Neutrophil (primary cell): ENCODE data around the gene PALLD.

Source experiments
- H3K27ac ChIP-seq: fragments of 200-600 bp; sonication (generic); 2 replicates; pipeline ENCODE4 v1.5.1; 2016; ENCODE audit warnings: mild to moderate bottlenecking, moderate library complexity
- H3K27me3 ChIP-seq: fragments of 200-600 bp; sonication (generic); 2 replicates; pipeline ENCODE4 v1.6.0; 2016; ENCODE audit warnings: mild to moderate bottlenecking
- H3K36me3 ChIP-seq: fragments of 200-600 bp; sonication (generic); 2 replicates; pipeline ENCODE4 v1.5.1; 2017
- H3K4me1 ChIP-seq, 2 experiments: fragments of 200-600 bp in 1 of 2; sonication (generic) in 1 of 2; 1 replicate in 1 of 2; 2 replicates in 1 of 2; pipeline versions ENCODE4 v1.5.1 to v1.6.1; 2013 to 2016; ENCODE audit warnings: low read depth in 1 of 2, low read length in 1 of 2, mild to moderate bottlenecking in 1 of 2, moderate library complexity in 1 of 2; ENCODE audit not compliant: control insufficient read depth in 1 of 2, insufficient read depth in 1 of 2
- H3K4me3 ChIP-seq, 2 experiments: fragments of 200-600 bp in 1 of 2; sonication (generic) in 1 of 2; 1 replicate in 1 of 2; 2 replicates in 1 of 2; pipeline ENCODE4 v1.5.1; 2013 to 2016; ENCODE audit warnings: low read depth in 1 of 2, low read length in 1 of 2, mild to moderate bottlenecking in 1 of 2, moderate library complexity in 1 of 2
- H3K9me3 ChIP-seq: fragments of 200-600 bp; sonication (generic); 2 replicates; pipeline ENCODE4 v1.5.1; 2016
- TF ChIP-seq, protein P1 (sequence below): fragments of 200-600 bp; sonication (generic); IDR thresholded peaks from 2 replicates; pipeline ENCODE4 v1.5.1; 2016; ENCODE audit warnings: antibody characterized with exemption

Gene PALLD

DNA sequence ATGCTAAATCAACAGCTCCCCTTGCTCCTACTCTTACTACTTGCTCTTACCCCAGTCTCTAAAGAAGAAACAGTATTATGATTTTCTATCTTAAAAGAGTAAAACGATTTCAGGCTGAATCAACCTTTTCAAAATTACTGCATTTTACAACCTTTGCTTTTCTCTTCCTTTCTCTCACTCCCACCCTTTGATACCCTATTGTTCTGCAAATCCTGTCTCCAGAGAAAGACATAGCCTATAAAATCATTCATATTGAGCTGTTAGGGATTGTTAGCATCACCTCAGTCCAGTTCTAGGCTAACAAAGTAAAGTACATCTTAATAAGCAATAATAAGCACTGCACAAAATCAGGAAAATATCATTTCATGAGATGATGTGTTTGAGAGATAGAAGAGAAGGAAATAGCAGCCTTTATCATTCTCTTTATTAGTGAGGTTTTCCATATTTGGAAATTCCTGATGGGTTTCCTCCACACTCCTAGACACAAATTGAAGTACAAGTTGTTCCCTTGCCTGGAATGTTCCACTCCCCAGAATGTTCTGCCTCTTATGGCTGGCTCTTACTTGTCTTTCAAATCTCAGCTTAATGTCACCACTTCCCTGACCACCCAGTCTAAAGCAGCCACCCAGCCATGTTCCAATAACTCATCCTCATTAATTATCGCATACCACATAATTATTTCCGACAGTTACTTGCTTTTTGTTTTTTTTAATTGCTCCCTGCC, 219.7 kb downstream of the PALLD start:
- Histone ChIP-seq H3K4me1 (no peaks in the 10 kb centered on the region), H3K9me3 (no peaks in the 10 kb centered on the region), H3K36me3 (no peaks in the 10 kb centered on the region), H3K4me3 (no peak overlapping the region), H3K27me3 (peaks cover 10% of the 10 kb centered on the region), H3K27ac (no peak overlapping the region)
- TF ChIP-seq, protein P1, sequence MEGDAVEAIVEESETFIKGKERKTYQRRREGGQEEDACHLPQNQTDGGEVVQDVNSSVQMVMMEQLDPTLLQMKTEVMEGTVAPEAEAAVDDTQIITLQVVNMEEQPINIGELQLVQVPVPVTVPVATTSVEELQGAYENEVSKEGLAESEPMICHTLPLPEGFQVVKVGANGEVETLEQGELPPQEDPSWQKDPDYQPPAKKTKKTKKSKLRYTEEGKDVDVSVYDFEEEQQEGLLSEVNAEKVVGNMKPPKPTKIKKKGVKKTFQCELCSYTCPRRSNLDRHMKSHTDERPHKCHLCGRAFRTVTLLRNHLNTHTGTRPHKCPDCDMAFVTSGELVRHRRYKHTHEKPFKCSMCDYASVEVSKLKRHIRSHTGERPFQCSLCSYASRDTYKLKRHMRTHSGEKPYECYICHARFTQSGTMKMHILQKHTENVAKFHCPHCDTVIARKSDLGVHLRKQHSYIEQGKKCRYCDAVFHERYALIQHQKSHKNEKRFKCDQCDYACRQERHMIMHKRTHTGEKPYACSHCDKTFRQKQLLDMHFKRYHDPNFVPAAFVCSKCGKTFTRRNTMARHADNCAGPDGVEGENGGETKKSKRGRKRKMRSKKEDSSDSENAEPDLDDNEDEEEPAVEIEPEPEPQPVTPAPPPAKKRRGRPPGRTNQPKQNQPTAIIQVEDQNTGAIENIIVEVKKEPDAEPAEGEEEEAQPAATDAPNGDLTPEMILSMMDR: no peak

GRCh38 chr4:168717847-168718246, 221.0 kb downstream of the PALLD start:
- Histone ChIP-seq H3K9me3 (no peaks in the 10 kb centered on the region), H3K36me3 (no peaks in the 10 kb centered on the region), H3K4me3 (no peak overlapping the region), H3K4me1 (no peaks in the 10 kb centered on the region), H3K27me3 (peaks cover 5% of the 10 kb centered on the region), H3K27ac (no peak overlapping the region)
- TF ChIP-seq, protein P1: no peak

DNA sequence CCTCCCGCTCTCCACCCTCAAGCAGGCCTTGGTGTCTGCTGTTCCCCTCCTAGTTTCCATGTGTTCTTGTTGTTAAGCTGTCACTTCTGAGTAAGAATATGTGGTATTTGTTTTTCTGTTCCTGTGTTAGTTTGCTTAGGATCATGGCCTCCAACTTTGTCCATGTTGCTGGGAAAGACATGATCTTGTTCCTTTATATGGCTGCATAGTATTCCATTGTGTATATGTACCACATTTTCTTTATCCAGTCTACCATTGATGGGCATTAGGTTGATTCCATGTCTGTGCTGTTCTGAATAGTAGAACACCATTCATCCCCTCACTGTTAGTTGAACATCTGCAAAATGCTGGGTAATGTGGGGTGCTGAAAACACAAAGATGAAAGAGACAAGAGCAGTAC, 222.9 kb downstream of the PALLD start:
- TF ChIP-seq, protein P1: no peak
- Histone ChIP-seq H3K4me3 (no peak overlapping the region), H3K9me3 (no peaks in the 10 kb centered on the region), H3K27me3 (peaks cover 5% of the 10 kb centered on the region), H3K36me3 (no peaks in the 10 kb centered on the region), H3K27ac (no peak overlapping the region), H3K4me1 (no peaks in the 10 kb centered on the region)

- Histone ChIP-seq H3K27me3 (peaks cover 5% of the 10 kb centered on the region), H3K4me1 (no peaks in the 10 kb centered on the region), H3K27ac (no peak overlapping the region), H3K9me3 (no peaks in the 10 kb centered on the region), H3K4me3 (no peak overlapping the region), H3K36me3 (no peaks in the 10 kb centered on the region)
- TF ChIP-seq, protein P1: no peak
Observed at GRCh38 chr4:168720396-168720900, 223.6 kb downstream of the PALLD start.

DNA sequence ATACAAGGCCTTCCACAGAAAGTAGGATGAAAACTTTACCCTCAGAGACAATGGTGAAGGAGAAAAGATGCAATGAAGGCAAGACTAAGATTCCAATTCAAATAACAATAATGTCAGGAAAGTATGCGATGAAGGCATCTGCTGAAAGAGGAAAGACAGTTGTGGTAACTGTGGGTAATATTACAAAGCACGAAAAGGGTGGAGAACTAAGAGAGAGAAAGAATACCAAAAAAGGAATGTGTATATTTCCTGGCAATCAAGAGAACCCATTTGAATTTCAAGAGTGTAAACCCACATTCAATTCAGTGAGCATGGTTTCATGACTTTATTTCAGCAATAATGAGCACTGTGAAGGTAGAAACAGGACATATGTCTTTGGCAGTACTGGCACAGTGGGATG, 225.5 kb downstream of the PALLD start:
- no peaks in the 10 kb centered on the region for H3K4me1 ChIP-seq
- TF ChIP-seq, protein P1: no peak
- H3K36me3 ChIP-seq: no peaks in the 10 kb centered on the region
- H3K9me3 ChIP-seq: no peaks in the 10 kb centered on the region
- H3K27me3 ChIP-seq: peaks cover 5% of the 10 kb centered on the region
- H3K4me3 ChIP-seq: no peak overlapping the region
- no peak overlapping the region for H3K27ac ChIP-seq
